AG04450 (cell line): Measurements from ENCODE around the gene MEN1. TPM values are rescaled to one million over a fixed set of nuclear protein-coding genes. Genes with fewer than 3 reads are reported as not detected.

Experiments used
- CTCF ChIA-PET: fragments of 300-600, 350-600 bp; formaldehyde crosslinking; extraction: SDS; loops from one replicate; lab custom pipeline; 2022; ENCODE audit warnings: antibody characterized with exemption, inconsistent platforms; lab: Charles Lee
- POLR2A ChIA-PET: fragments of 350-600 bp; formaldehyde crosslinking; extraction: SDS; loops from one replicate; lab custom pipeline; 2021; ENCODE audit warnings: antibody characterized with exemption, inconsistent platforms; lab: Yijun Ruan, JAX
- DNase-seq: peaks from one replicate; pipeline ENCODE4 v3.0.0-alpha.2; 2011; ENCODE audit warnings: low read depth, low spot score
- H3K27ac ChIP-seq: one replicate; pipeline ENCODE4 v1.5.1; 2012; ENCODE audit warnings: low read depth, low read length, control low read depth
- H3K27me3 ChIP-seq: one replicate; pipeline ENCODE4 v1.6.0; 2012; ENCODE audit warnings: low read length; ENCODE audit not compliant: control insufficient read depth, insufficient read depth
- H3K4me3 ChIP-seq: 2 replicates; pipeline ENCODE4 v1.5.1; 2011; ENCODE audit warnings: mild to moderate bottlenecking, low read depth, low read length, control low read depth
- H3K9me3 ChIP-seq: 2 replicates; pipeline ENCODE4 v1.5.1; 2012; ENCODE audit warnings: low read length; ENCODE audit not compliant: control insufficient read depth, insufficient read depth
- CTCF ChIP-seq: IDR thresholded peaks from 2 replicates; pipeline ENCODE4 v1.5.1; 2011; ENCODE audit warnings: low read depth, low read length, control low read depth, inconsistent platforms
- polyA plus RNA-seq: library from polyadenylated mRNA; depleted of rRNA; stranded (reverse); fragments of >200 nt; gene quantifications from 2 replicates; pipeline ENCODE4 v1.2.3, GENCODE V29; 2011; rRNA removed

Gene MEN1
- polyA plus RNA-seq, 1 experiment, result 15.0 TPM

- no peak for DNase-seq
- no peak overlapping the region for H3K4me3 ChIP-seq
- no peak overlapping the region for H3K27ac ChIP-seq
- H3K9me3 ChIP-seq, result no peaks in the 10 kb centered on the region; the same call in 1 of the 2 replicates
- ChIA-PET POLR2A (no interaction called here), CTCF (no interaction called here)
- no peak for TF ChIP-seq CTCF
- H3K27me3 ChIP-seq, result no peaks in the 10 kb centered on the region
Observed at GRCh38 chr11:64757549-64758329, 52.6 kb downstream of the MEN1 start.

GRCh38 chr11:64755681-64756361, 54.5 kb downstream of the MEN1 start:
- H3K9me3 ChIP-seq, result no peaks in the 10 kb centered on the region; the same call in 1 of the 2 replicates
- no peak overlapping the region for H3K27ac ChIP-seq
- no peak for TF ChIP-seq CTCF
- H3K4me3 ChIP-seq, result no peak overlapping the region
- DNase-seq, result no peak
- CTCF ChIA-PET, result no interaction called here
- no peaks in the 10 kb centered on the region for H3K27me3 ChIP-seq
- POLR2A ChIA-PET, result no interaction called here

- Histone ChIP-seq H3K9me3 (no peaks in the 10 kb centered on the region; the same call in 1 of the 2 replicates), H3K27me3 (no peaks in the 10 kb centered on the region), H3K4me3 (no peak overlapping the region), H3K27ac (no peak overlapping the region)
- CTCF ChIA-PET, result no interaction called here
- POLR2A ChIA-PET, result no interaction called here
- DNase-seq, result no peak
- no peak for TF ChIP-seq CTCF
Observed at GRCh38 chr11:64754919-64755662, 55.3 kb downstream of the MEN1 start.

GRCh38 chr11:64754124-64754918, 56.0 kb downstream of the MEN1 start:
- no peak for TF ChIP-seq CTCF
- Histone ChIP-seq H3K27ac (no peak overlapping the region), H3K9me3 (no peaks in the 10 kb centered on the region; the same call in 1 of the 2 replicates), H3K27me3 (no peaks in the 10 kb centered on the region), H3K4me3 (no peak overlapping the region)
- POLR2A ChIA-PET, result no interaction called here
- CTCF ChIA-PET, result no interaction called here
- no peak for DNase-seq

Other genes with a start within 250 kb of the MEN1 start
- gene SLC22A12, start 219.3 kb downstream of the MEN1 start, polyA plus RNA-seq, result not detected in 2 replicates
- not detected in 2 replicates for gene NRXN2, start 87.4 kb downstream of the MEN1 start, polyA plus RNA-seq
- 0.16 and 0.43 TPM in 2 replicates for gene RASGRP2, start 66.4 kb downstream of the MEN1 start, polyA plus RNA-seq
- 0.14 and 0.20 TPM in 2 replicates for gene PYGM, start 50.6 kb downstream of the MEN1 start, polyA plus RNA-seq
- 55.9 and 56.8 TPM in 2 replicates for gene SF1, start 32.0 kb downstream of the MEN1 start, polyA plus RNA-seq
- gene MAP4K2, start 7.3 kb downstream of the MEN1 start, polyA plus RNA-seq, result 9.9 and 14.1 TPM in 2 replicates
- 0.02 and 0.04 TPM in 2 replicates for gene CDC42BPG, start 34.1 kb upstream of the MEN1 start, polyA plus RNA-seq
- 56.1 and 77.7 TPM in 2 replicates for gene EHD1, start 68.1 kb upstream of the MEN1 start, polyA plus RNA-seq
- gene ATG2A, start 106.7 kb upstream of the MEN1 start, polyA plus RNA-seq, result 3.7 and 5.1 TPM in 2 replicates
- gene PPP2R5B, start 114.1 kb upstream of the MEN1 start, polyA plus RNA-seq, result 11.2 and 16.6 TPM in 2 replicates
- gene GPHA2, start 125.3 kb upstream of the MEN1 start, polyA plus RNA-seq, result not detected in 2 replicates
- gene MAJIN, start 161.6 kb upstream of the MEN1 start, polyA plus RNA-seq, result not detected in 2 replicates
- gene BATF2, start 186.4 kb upstream of the MEN1 start, polyA plus RNA-seq, result 1.5 and 2.1 TPM in 2 replicates
- 60.7 and 76.5 TPM in 2 replicates for gene ARL2, start 203.6 kb upstream of the MEN1 start, polyA plus RNA-seq
- gene SNX15, start 216.9 kb upstream of the MEN1 start, polyA plus RNA-seq, result 8.0 and 10.5 TPM in 2 replicates
- gene SAC3D1, start 230.7 kb upstream of the MEN1 start, polyA plus RNA-seq, result 4.5 and 5.3 TPM in 2 replicates
- gene NAALADL1, start 248.0 kb upstream of the MEN1 start, polyA plus RNA-seq, result 9.4 and 12.0 TPM in 2 replicates